ENCODE measurements around the gene ITPRID1. TPM values are rescaled to one million over a fixed set of nuclear protein-coding genes. Genes with fewer than 3 reads are reported as not detected.
A peak's percentile ranks its signal among the peaks of the same experiment; 100 is the strongest.

ITPRID1 gene
- polyA plus RNA-seq, 3 donors = not detected

DNA sequence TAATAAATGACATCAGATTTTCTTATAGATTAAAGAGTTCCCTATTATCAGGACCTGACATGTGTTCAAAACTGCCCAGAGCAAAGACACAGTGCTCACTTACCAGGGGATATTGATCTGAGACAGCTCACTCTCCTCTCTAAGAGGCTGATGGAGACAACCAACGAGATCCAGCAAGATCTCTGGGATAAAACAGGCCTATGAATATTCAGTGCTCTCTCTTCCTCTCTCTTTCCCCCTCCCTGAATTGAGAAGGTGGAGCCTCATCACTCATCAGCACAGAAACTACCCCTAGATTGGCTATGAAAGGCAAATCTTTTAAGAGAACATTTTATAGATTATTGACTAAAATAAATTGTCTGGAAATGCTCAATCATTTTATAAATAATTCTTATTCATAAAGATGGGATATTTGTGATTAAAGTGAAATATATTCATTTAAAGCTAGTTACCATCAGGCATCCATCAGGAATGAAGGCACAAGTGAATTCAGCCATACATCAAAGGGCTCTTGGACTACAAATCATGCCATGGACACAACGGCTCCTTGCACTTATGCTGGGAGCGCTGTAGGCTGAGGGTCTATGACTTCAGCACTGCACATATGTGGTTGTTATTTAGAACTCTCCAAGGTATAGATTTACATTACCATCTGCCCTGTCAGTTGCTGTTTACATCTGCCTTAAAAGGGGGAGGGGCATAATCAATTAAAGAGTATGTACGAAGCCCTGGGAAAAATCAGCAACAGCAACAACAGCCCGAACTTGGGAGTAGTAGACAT is 169.7 kb downstream of the ITPRID1 start:
- Histone ChIP-seq H3K9ac (ENCODE audit: insufficient read depth, low read length, poor library complexity, severe bottlenecking) (no peak overlapping the region), H4K20me1 (ENCODE audit: insufficient read depth, low read length) (no peaks in the 10 kb centered on the region), H3K4me3 (replicated peaks in 1 of 3; ENCODE audit: low read depth in 2 of 3, low read length in 3 of 3) (no peak overlapping the region), H3K4me2 (replicated peaks; ENCODE audit: extremely low read depth, low read length, poor library complexity, severe bottlenecking) (no peak overlapping the region), H3K4me1 (ENCODE audit: control insufficient read depth in 1 of 2, insufficient read depth in 2 of 2, low read length in 2 of 2) (peaks cover 19% of the 10 kb centered on the region in 2 donors), H2AFZ (ENCODE audit: insufficient read depth, low read depth, low read length, poor library complexity, severe bottlenecking) (no peak overlapping the region), H3K27ac (ENCODE audit: low read depth in 1 of 2, low read length in 2 of 2) (no peak overlapping the region), H3K79me2 (ENCODE audit: insufficient read depth, low read length) (no peaks in the 10 kb centered on the region), H3K27me3 (ENCODE audit: control insufficient read depth in 2 of 2, insufficient read depth in 2 of 2, low read length in 2 of 2) (peaks cover 2% of the 10 kb centered on the region in 2 donors), H3K9me3 (replicated peaks in 1 of 2; ENCODE audit: control insufficient read depth in 1 of 2, insufficient read depth in 1 of 2, low read length in 2 of 2) (no peaks in the 10 kb centered on the region), H3K36me3 (replicated peaks in 1 of 2; ENCODE audit: control insufficient read depth in 1 of 2, insufficient read depth in 2 of 2, low read length in 2 of 2) (no peaks in the 10 kb centered on the region)
- H3K4me1 Mint-ChIP-seq = peaks cover 28% of the 10 kb centered on the region
- no peak overlapping the region for H3K4me3 Mint-ChIP-seq
- H3K36me3 Mint-ChIP-seq = peaks cover 0 to 3% of the 10 kb centered on the region in 2 donors
- TF ChIP-seq, protein P1, sequence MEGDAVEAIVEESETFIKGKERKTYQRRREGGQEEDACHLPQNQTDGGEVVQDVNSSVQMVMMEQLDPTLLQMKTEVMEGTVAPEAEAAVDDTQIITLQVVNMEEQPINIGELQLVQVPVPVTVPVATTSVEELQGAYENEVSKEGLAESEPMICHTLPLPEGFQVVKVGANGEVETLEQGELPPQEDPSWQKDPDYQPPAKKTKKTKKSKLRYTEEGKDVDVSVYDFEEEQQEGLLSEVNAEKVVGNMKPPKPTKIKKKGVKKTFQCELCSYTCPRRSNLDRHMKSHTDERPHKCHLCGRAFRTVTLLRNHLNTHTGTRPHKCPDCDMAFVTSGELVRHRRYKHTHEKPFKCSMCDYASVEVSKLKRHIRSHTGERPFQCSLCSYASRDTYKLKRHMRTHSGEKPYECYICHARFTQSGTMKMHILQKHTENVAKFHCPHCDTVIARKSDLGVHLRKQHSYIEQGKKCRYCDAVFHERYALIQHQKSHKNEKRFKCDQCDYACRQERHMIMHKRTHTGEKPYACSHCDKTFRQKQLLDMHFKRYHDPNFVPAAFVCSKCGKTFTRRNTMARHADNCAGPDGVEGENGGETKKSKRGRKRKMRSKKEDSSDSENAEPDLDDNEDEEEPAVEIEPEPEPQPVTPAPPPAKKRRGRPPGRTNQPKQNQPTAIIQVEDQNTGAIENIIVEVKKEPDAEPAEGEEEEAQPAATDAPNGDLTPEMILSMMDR (IDR thresholded peaks at IDR 0.05) = no peak
- WGBS (ENCODE audit: insufficient coverage) = 80% methylated on average over 1 of the region's 5 CpGs
- no peak for DNase-seq
- H3K27me3 Mint-ChIP-seq (ENCODE audit: low read depth in 3 of 3) = peaks cover 3 to 18% (median 12%) of the 10 kb centered on the region in 3 donors
- peaks cover 0 to 3% (median 0%) of the 10 kb centered on the region in 7 donors for H3K9me3 Mint-ChIP-seq
- H3K27ac Mint-ChIP-seq = no peak overlapping the region
- intact Hi-C loops (cut with micrococcal nuclease) = no loop called here

- Histone ChIP-seq H3K36me3 (replicated peaks in 1 of 2; ENCODE audit: control insufficient read depth in 1 of 2, insufficient read depth in 2 of 2, low read length in 2 of 2) (no peaks in the 10 kb centered on the region), H3K79me2 (ENCODE audit: insufficient read depth, low read length) (no peaks in the 10 kb centered on the region), H3K4me2 (replicated peaks; ENCODE audit: extremely low read depth, low read length, poor library complexity, severe bottlenecking) (peak within 1 kb of the TSS; percentile 37), H3K4me3 (replicated peaks in 1 of 3; ENCODE audit: low read depth in 2 of 3, low read length in 3 of 3) (peak within 1 kb of the TSS in 2 of 3 experiments; percentile 13 to 31), H3K9ac (ENCODE audit: insufficient read depth, low read length, poor library complexity, severe bottlenecking) (no peak within 1 kb of the TSS), H2AFZ (ENCODE audit: insufficient read depth, low read depth, low read length, poor library complexity, severe bottlenecking) (no peak within 1 kb of the TSS), H3K4me1 (ENCODE audit: control insufficient read depth in 1 of 2, insufficient read depth in 2 of 2, low read length in 2 of 2) (peaks cover 30 to 33% of the 10 kb centered on the region in 2 donors), H3K27me3 (ENCODE audit: control insufficient read depth in 2 of 2, insufficient read depth in 2 of 2, low read length in 2 of 2) (no peaks in the 10 kb centered on the region), H3K9me3 (replicated peaks in 1 of 2; ENCODE audit: control insufficient read depth in 1 of 2, insufficient read depth in 1 of 2, low read length in 2 of 2) (no peaks in the 10 kb centered on the region), H4K20me1 (ENCODE audit: insufficient read depth, low read length) (no peaks in the 10 kb centered on the region), H3K27ac (ENCODE audit: low read depth in 1 of 2, low read length in 2 of 2) (peak within 1 kb of the TSS in 1 of 2 donors; percentile 40)
- Mint-ChIP-seq H3K27ac (peak within 1 kb of the TSS; percentile 52 to 94 (median 89)), H3K27me3 (ENCODE audit: low read depth in 3 of 3) (peaks cover 0 to 10% (median 3%) of the 10 kb centered on the region in 3 donors), H3K4me1 (peaks cover 45% of the 10 kb centered on the region), H3K4me3 (peak within 1 kb of the TSS; percentile 20 to 65), H3K9me3 (no peaks in the 10 kb centered on the region), H3K36me3 (peaks cover 0 to 3% of the 10 kb centered on the region in 2 donors)
- WGBS (ENCODE audit: insufficient coverage) = 76% methylated on average over 6 of the region's 14 CpGs
- DNase-seq = no peak
- intact Hi-C loops (cut with micrococcal nuclease) = no loop called here
- TF ChIP-seq, protein P1 (IDR thresholded peaks at IDR 0.05) = no peak
Observed at GRCh38 chr7:31687024-31687748, 173.3 kb downstream of the ITPRID1 start, which contains the start of gene PPP1R17. PPP1R17 (plus strand) TSS chr7:31687215; CDS start chr7:31692442, 5,227 bp downstream.
